HepG2 (cell line): Measurements from ENCODE around the gene PCGF5.

ENCODE experiments used
- BHLHE40 ChIP-seq: IDR thresholded peaks from 2 replicates; pipeline ENCODE4 v1.6.1; 2011; ENCODE audit warnings: low read length, improper control_type of control experiment
- PLRG1 ChIP-seq: fragments of 450-650 bp; conservative IDR thresholded peaks from 2 replicates; pipeline ENCODE4 v1.6.1; 2016
- SCMH1 ChIP-seq: sonication (generic); formaldehyde crosslinking; IDR thresholded peaks from 2 replicates; pipeline ENCODE4 v1.9.0; 2021; ENCODE audit warnings: missing genetic modification reagents, mild to moderate bottlenecking, borderline replicate concordance

DNA sequence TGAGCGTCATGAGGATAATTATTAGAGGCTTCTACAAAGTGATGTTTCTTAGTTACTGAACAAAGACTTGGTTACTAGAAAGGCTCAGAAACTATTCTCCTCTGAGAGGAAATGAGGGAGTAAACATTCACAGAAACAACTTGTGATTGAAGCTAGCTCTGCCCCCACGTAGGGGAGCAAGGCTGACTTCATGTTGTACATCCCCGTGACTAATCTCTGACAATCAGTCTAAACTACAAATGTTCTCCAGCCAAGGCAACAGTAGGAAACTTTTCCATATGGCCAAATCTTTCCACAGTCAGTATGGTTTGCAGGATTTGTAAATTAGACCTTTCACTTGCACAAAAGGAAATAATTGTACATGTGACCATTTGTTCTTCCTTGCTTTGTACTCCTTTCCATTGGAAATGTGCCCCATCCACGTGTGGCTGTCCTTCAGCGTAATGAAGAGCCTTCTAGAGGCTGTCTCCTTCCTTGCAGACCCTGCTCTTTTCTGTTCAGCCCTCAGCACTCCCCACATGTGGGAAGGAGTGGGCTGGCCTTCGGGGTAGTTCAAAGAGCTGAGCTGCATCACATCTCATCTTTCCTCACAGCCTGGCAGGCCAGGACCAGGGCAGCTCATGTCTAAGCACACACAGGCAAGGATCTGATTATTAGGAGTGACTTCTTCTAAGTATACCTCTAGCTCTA, 93.5 kb downstream of the PCGF5 start:
- TF ChIP-seq BHLHE40 (no peak), SCMH1 (CRISPR knock-in tag) (no peak), PLRG1 (no peak)
